Choroid plexus epithelial cell (primary cell): ENCODE measurements around the gene PALM3.
"Not testable (repeated sequence)": the region's sequence is repeated elsewhere in the genome, so short reads cannot be mapped to it uniquely, and the experiment has no call there.

Experiments used
- DNase-seq: peaks from one replicate; pipeline ENCODE4 v3.0.0-alpha.2; 2010; ENCODE audit warnings: low read depth
- H3K4me3 ChIP-seq: 2 replicates; pipeline ENCODE4 v1.5.1; 2011; ENCODE audit warnings: low read depth, mild to moderate bottlenecking, control low read depth, low read length, moderate library complexity
- TF ChIP-seq, protein P1 (sequence below): conservative IDR thresholded peaks from 2 replicates; pipeline ENCODE4 v1.5.1; 2011; ENCODE audit warnings: low read depth, mild to moderate bottlenecking, control low read depth, inconsistent platforms, low read length, moderate library complexity

Gene PALM3

DNA sequence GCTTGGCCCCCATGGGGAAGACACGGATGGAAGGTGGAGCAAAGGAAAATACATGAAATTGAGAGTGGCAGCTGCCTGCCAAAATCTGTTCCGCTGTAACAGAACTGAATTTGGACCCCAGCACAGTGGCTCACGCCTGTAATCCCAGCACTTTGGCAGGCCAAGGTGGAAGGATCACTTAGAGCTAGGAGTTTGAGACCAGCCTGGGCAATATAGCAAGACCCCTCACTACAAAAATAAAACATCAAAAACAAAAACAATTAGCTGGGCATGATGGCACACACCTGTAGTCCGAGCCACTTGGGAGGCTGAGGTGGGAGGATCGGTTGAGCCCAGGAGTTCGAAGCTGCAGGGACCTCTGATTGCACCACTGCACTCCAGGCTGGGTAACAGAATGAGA, 9.4 kb downstream of the PALM3 start:
- H3K4me3 ChIP-seq: no peak overlapping the region
- DNase-seq: no peak
- TF ChIP-seq, protein P1, sequence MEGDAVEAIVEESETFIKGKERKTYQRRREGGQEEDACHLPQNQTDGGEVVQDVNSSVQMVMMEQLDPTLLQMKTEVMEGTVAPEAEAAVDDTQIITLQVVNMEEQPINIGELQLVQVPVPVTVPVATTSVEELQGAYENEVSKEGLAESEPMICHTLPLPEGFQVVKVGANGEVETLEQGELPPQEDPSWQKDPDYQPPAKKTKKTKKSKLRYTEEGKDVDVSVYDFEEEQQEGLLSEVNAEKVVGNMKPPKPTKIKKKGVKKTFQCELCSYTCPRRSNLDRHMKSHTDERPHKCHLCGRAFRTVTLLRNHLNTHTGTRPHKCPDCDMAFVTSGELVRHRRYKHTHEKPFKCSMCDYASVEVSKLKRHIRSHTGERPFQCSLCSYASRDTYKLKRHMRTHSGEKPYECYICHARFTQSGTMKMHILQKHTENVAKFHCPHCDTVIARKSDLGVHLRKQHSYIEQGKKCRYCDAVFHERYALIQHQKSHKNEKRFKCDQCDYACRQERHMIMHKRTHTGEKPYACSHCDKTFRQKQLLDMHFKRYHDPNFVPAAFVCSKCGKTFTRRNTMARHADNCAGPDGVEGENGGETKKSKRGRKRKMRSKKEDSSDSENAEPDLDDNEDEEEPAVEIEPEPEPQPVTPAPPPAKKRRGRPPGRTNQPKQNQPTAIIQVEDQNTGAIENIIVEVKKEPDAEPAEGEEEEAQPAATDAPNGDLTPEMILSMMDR: no peak

DNA sequence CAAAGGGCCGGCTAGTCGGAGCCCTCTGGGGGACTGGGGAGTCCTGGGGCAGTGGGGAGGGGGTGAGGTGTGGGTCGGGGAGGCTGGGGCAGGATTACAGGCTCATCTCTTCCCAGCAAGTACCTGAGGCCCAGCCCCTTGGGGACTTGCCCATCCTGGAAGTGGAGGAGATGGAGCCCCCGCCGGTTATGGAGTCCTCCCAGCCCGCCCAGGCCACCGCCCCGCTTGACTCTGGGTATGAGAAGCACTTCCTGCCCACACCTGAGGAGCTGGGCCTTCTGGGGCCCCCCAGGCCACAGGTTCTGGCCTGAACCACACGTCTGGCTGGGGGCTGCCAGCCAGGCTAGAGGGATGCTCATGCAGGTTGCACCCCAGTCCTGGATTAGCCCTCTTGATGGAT, 9.9 kb downstream of the PALM3 start:
- TF ChIP-seq, protein P1: no peak
- no peak overlapping the region for H3K4me3 ChIP-seq
- DNase-seq: no peak

- not testable (repeated sequence) for DNase-seq
Observed at GRCh38 chr19:14050961-14051360, 10.9 kb downstream of the PALM3 start.

DNA sequence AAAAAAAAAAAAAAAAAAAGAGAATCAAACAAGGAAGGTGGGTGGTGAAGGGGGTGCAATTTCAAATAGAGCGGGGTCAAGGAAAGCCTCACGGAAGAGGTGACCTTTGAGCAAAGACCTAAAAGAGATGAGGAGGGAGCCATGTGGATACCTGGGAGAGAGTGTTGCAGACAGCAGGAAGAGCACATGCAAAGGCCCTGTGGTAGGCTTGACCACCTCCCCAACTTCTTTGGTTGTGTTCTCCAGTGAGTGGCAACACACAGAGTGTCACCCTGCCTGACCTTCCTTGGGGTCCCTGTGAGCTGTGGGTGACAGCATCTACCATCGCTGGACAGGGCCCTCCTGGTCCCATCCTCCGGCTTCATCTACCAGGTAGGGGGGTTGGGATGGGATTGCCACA, 11.4 kb downstream of the PALM3 start:
- no peak overlapping the region for H3K4me3 ChIP-seq
- TF ChIP-seq, protein P1: no peak
- no peak for DNase-seq

More at GRCh38 chr19:14050961-14051360, 10.9 kb downstream of the PALM3 start:
- H3K4me3 ChIP-seq: not testable (repeated sequence)

- TF ChIP-seq, protein P1: peak; percentile 89
- DNase-seq: peak; percentile 31
Observed at GRCh38 chr19:14048443-14049153, 13.3 kb downstream of the PALM3 start.

DNA sequence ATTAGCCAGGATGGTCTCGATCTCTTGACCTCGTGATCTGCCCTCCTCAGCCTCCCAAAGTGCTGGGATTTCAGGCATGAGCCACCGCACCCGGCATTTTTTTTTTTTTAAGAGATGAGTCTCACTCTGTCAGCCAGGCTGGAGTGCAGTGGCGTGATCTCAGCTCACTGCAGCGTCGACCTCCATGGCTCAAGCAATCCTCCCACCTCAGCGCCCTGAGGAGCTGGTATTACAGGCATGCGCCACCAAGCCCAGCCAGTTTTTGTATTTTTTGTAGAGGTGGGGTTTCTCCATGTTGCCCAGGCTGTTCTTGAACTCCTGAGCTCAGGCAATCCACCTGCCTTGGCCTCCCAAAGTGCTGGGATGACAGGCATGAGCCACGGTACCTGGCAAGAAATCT, 14.0 kb downstream of the PALM3 start:
- H3K4me3 ChIP-seq, DNase-seq: not testable (repeated sequence)

More at GRCh38 chr19:14048443-14049153, 13.3 kb downstream of the PALM3 start:
- no peak overlapping the region for H3K4me3 ChIP-seq

DNA sequence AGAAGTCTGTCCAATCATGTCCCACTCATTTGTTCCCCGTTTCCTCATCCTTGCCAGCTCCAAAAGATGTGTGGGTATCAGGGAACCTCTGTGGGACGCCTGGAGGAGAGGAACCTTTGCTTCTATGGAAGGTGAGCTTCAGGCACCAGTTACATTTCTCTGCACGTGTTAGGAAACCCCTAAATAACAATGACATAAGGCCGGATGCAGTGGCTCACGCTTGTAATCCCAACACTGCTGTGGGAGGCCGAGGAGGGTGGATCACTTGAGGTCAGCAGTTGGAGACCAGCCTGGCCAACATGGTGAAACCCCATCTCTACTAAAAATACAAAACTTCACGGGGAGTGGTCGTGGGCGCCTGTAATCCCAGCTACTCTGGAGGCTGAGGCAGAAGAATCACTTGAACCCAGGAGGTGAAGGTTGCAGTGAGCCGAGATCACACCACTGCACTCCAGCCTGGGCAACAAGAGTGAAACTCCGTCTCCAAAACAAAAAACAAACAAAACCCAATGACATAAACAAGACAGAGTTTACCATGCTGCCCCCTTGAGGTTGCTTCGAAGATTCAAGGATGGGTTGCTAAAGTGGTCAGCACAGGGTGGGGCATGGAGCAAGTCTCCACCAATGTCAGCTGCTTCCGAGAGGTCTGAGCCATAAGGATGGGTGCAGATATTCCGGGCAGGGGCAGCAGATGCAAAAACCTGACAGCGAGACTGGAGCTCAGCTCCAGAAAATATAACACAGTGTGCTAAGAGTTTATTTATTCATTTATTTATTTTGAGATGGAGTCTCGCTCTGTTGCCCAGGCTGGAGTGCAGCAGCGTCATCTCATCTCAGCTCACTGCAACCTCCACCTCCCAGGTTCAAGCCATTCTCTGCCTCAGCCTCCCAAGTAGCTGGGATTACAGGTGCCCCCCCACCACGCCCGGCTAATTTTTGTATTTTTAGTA, 18.9 kb downstream of the PALM3 start:
- H3K4me3 ChIP-seq: not testable (repeated sequence)
- DNase-seq: peak; percentile 81
- TF ChIP-seq, protein P1: peak; percentile 73
